Ovary (tissue), 9 donors: ENCODE measurements around the gene GFRA3. TPM values are rescaled to one million over a fixed set of nuclear protein-coding genes. Genes with fewer than 3 reads are reported as not detected.

Experiments used
- DNase-seq, 5 donors: peaks; one replicate each; pipeline ENCODE4 v3.0.0-alpha.2; 2019 to 2020
- H3K27ac ChIP-seq, 2 donors: fragments of 200-600 bp; one replicate each; pipeline versions ENCODE4 v1.5.1 to v1.8.0; 2019 to 2022
- H3K27me3 ChIP-seq: fragments of 200-600 bp; one replicate; pipeline ENCODE4 v1.8.0; 2022
- H3K36me3 ChIP-seq: fragments of 200-600 bp; sonication (generic); one replicate; pipeline ENCODE4 v1.5.1; 2019
- H3K4me1 ChIP-seq: one replicate; pipeline ENCODE4 v1.8.1; 2013; ENCODE audit warnings: mild to moderate bottlenecking, moderate library complexity; ENCODE audit not compliant: insufficient read depth
- H3K4me3 ChIP-seq: fragments of 200-600 bp; sonication (generic); one replicate; pipeline ENCODE4 v1.5.1; 2017
- H3K9me3 ChIP-seq, 2 donors: fragments of 200-600 bp in 1 of 2; sonication (generic) in 1 of 2; one replicate each; pipeline versions ENCODE4 v1.5.1 to v1.8.1; 2013 to 2019; ENCODE audit warnings: mild to moderate bottlenecking in 1 of 2, moderate library complexity in 1 of 2
- CTCF ChIP-seq, 3 donors: fragments of 450-650 bp in 2 of 3; fragments of 200-600 bp in 1 of 3; IDR thresholded peaks; one replicate each; pipeline versions ENCODE4 v1.5.1 to v1.8.0; 2016 to 2022; ENCODE audit warnings: antibody characterized with exemption in 3 of 3, mild to moderate bottlenecking in 1 of 3
- EP300 ChIP-seq: sonication (generic); formaldehyde crosslinking; IDR thresholded peaks from one replicate; pipeline ENCODE4 v1.6.1; 2017; ENCODE audit warnings: antibody characterized with exemption
- POLR2A ChIP-seq: fragments of 450-650 bp; IDR thresholded peaks from one replicate; pipeline ENCODE4 v1.6.1; 2017; ENCODE audit warnings: antibody characterized with exemption, mild to moderate bottlenecking, moderate library complexity
- WGBS, 3 donors: extraction: QIAGEN DNeasy Blood & Tissue Kit in 1 of 3; methylation state at CpG; one replicate each; pipeline versions ENCODE4 v1.1.5 to v1.1.7; 2013 to 2017; 5-methylcytosine and 5-hydroxymethylcytosine counted together
- intact Hi-C, 4 donors: fragments of 100-400 bp; cut with DNase I; formaldehyde crosslinking; loops; one replicate each; pipeline versions ENCODE4 v1.11.0 to v1.15.1; 2022 to 2023
- polyA plus RNA-seq, 2 donors: library from polyadenylated mRNA; stranded (reverse); fragments of 200-250 nt in 1 of 2; fragments of 350-450 nt in 1 of 2; fragmentation: Illumina TruSeq in 1 of 2; extraction: RNeasy Lipid Tissue Mini Kit (QIAGEN cat#74804) in 1 of 2; gene quantifications; one replicate each; pipeline ENCODE4 v1.2.3, GENCODE V29; 2013 to 2014
- total RNA-seq, 7 donors: library from RNA; depleted of rRNA in 2 of 7; stranded (reverse); fragments of >200 nt in 2 of 7; fragmentation: NEBNext Ultra II Directional in 3 of 7; extraction: Animal tissue kit (Norgen Biotek cat#: 25700) in 3 of 7; gene quantifications; one replicate each; pipeline versions ENCODE4 v1.1.0 to v1.2.4, GENCODE V29; 2016 to 2023
- donor health status: DM: no; HTN: no; CAD: no; lungs with moderate emphysema.
- donor health status: DM: no; HTN: no; CAD: no.
- donor health status: Bipolar disorder and iron deficiency.
- donor health status: DM: yes; HTN: yes; CAD: no.
- donor health status: DM: no; HTN: no; CAD: no.
- donor health status: DM: yes; HTN: yes; CAD: no.

GFRA3 gene
- total and polyA plus RNA-seq, 9 donors, result 0.18 to 2.5 (median 0.38) TPM; not detected in 2

DNA sequence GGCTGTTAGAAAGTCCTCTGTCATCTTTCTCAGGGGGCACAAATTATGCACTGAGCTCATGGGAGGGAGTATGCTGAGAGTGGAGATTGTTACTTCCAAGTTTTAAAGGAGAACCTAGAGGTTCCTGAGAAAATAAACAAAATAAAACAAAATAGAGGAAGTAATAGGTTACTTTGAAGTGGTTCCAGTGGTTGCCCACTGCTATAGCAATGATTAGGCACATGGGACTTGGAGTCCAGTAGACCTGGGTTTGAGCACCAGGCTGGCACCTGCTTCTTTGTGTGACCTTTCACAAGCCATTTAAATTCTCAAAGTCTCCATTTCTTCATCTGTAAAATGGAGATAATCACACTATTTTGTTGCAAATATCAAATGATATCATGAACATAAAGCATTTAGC lies 47.5 kb downstream of the GFRA3 start:
- intact Hi-C loops, result no loop called here
- H3K27me3 ChIP-seq, result no peaks in the 10 kb centered on the region
- no peaks in the 10 kb centered on the region for H3K9me3 ChIP-seq
- H3K36me3 ChIP-seq, result no peaks in the 10 kb centered on the region
- H3K4me1 ChIP-seq, result peaks cover 1% of the 10 kb centered on the region
- H3K4me3 ChIP-seq, result no peak overlapping the region
- no peak overlapping the region for H3K27ac ChIP-seq
- TF ChIP-seq POLR2A (no peak), EP300 (no peak), CTCF (IDR thresholded peaks at IDR 0.05) (no peak)
- no peak for DNase-seq

- no peaks in the 10 kb centered on the region for H3K36me3 ChIP-seq
- 78 to 82% (median 78%) methylated on average over 6 of the region's 6 CpGs for WGBS, 3 donors
- H3K27ac ChIP-seq, result no peak overlapping the region
- no peaks in the 10 kb centered on the region for H3K27me3 ChIP-seq
- H3K4me3 ChIP-seq, result no peak overlapping the region
- intact Hi-C loops, result no loop called here
- TF ChIP-seq POLR2A, result no peak
- no peak for TF ChIP-seq CTCF (IDR thresholded peaks at IDR 0.05)
- no peak for TF ChIP-seq EP300
- no peaks in the 10 kb centered on the region for H3K4me1 ChIP-seq
- H3K9me3 ChIP-seq, result no peaks in the 10 kb centered on the region
- DNase-seq, result no peak
Measured at GRCh38 chr5:138224712-138225111, 49.7 kb downstream of the GFRA3 start.

DNA sequence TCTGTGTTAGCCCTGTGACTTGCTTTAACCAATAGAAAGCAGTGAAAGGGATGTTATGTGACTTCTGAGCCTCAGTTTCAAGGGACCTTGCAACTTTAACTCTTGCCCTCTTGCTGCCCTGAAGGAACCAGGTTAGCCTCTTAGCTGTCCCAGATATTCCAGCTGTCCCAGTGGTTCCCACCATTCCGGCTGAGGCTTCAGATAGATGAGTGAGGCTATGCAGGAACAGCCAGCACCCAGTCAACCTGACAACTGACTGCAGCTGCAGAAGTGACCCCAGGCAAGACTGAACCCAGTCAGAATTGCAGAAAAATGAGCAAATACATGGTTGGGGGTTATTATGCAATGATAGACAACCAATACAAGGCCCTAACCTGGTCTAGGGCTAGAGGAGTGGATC lies 50.9 kb downstream of the GFRA3 start:
- Histone ChIP-seq H3K27ac (no peak overlapping the region), H3K4me1 (no peaks in the 10 kb centered on the region), H3K4me3 (no peak overlapping the region), H3K36me3 (no peaks in the 10 kb centered on the region), H3K27me3 (no peaks in the 10 kb centered on the region), H3K9me3 (no peaks in the 10 kb centered on the region)
- 94 to 96% (median 95%) methylated on average over 1 of the region's 1 CpG for WGBS, 3 donors
- intact Hi-C loops, result no loop called here
- no peak for DNase-seq
- no peak for TF ChIP-seq CTCF (IDR thresholded peaks at IDR 0.05)
- no peak for TF ChIP-seq POLR2A
- TF ChIP-seq EP300, result no peak

- no peaks in the 10 kb centered on the region for H3K9me3 ChIP-seq
- no peak overlapping the region for H3K4me3 ChIP-seq
- no peak overlapping the region for H3K27ac ChIP-seq
- H3K4me1 ChIP-seq, result peaks cover 3% of the 10 kb centered on the region
- 82 to 93% (median 87%) methylated on average over 2 of the region's 2 CpGs for WGBS, 3 donors
- H3K36me3 ChIP-seq, result no peaks in the 10 kb centered on the region
- H3K27me3 ChIP-seq, result no peaks in the 10 kb centered on the region
- intact Hi-C loops, result no loop called here
- TF ChIP-seq CTCF (IDR thresholded peaks at IDR 0.05), result no peak
- TF ChIP-seq EP300, result no peak
- TF ChIP-seq POLR2A, result no peak
- no peak for DNase-seq
Measured at GRCh38 chr5:138216799-138217198, 57.6 kb downstream of the GFRA3 start.
